ENCODE measurements around the gene ARHGEF4.

ARHGEF4 gene

DNA sequence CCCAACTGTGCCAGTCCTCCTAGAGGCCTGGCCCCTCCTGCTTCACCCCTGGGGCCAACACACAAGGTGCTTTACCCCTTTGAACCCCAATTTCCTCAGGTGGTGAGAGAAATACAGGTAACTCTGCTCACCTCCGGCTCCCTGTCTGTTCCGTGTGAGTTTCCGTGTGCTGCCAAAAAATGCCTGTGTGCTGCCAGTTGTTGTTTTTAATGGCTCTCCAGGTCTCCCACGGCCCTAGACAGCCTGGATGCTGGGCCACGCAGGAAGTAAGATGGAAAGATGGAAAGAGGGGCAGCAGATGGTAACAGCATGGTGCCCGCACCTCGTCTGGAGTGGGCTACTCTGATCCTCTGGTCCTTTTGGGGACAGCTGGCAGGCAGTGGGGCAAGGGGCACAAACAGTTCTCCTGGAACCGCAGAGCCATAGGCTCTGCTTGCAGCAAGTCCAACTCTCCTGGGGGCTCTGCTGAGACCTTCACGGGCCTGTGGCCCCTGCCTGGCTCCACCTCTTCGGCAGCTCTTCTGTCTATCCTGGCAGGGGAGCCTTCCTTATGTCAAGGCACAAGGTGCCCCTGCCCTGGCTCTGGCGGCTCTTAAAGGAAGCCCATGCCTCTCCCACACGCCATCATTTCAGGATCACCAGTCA lies 4.3 kb upstream of the ARHGEF4 start:
- H3K79me2 ChIP-seq (ENCODE audit: low read length), result no peaks in the 10 kb centered on the region
- H3K27ac ChIP-seq (ENCODE audit: low read length), result no peak overlapping the region
- H3K9me2 ChIP-seq (replicated peaks; ENCODE audit: insufficient read depth, low read length), result no peaks in the 10 kb centered on the region
- no peak overlapping the region for H3K9ac ChIP-seq (ENCODE audit: low read length)
- H3K4me2 ChIP-seq (ENCODE audit: low read depth, low read length), result no peak overlapping the region
- H4K20me1 ChIP-seq (ENCODE audit: insufficient read depth, low read length), result no peaks in the 10 kb centered on the region
- TF ChIP-seq EZH2phosphoT487 (IDR thresholded peaks at IDR 0.05; ENCODE audit: low read length) (no peak), EZH2 (optimal IDR thresholded peaks at IDR 0.05; ENCODE audit: low read depth, low read length) (no peak)
- TF ChIP-seq, protein P1, sequence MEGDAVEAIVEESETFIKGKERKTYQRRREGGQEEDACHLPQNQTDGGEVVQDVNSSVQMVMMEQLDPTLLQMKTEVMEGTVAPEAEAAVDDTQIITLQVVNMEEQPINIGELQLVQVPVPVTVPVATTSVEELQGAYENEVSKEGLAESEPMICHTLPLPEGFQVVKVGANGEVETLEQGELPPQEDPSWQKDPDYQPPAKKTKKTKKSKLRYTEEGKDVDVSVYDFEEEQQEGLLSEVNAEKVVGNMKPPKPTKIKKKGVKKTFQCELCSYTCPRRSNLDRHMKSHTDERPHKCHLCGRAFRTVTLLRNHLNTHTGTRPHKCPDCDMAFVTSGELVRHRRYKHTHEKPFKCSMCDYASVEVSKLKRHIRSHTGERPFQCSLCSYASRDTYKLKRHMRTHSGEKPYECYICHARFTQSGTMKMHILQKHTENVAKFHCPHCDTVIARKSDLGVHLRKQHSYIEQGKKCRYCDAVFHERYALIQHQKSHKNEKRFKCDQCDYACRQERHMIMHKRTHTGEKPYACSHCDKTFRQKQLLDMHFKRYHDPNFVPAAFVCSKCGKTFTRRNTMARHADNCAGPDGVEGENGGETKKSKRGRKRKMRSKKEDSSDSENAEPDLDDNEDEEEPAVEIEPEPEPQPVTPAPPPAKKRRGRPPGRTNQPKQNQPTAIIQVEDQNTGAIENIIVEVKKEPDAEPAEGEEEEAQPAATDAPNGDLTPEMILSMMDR (IDR thresholded peaks at IDR 0.05; ENCODE audit: low read length), result no peak
- H3K9me3 ChIP-seq (replicated peaks; ENCODE audit: insufficient read depth, low read length), result no peaks in the 10 kb centered on the region
- H3K27me3 ChIP-seq (replicated peaks; ENCODE audit: insufficient read depth, low read length), result no peaks in the 10 kb centered on the region; the same call in 1 of the 2 replicates
- H3K4me3 ChIP-seq (ENCODE audit: low read length), result no peak overlapping the region
- no peaks in the 10 kb centered on the region for H3F3A ChIP-seq (ENCODE audit: insufficient read depth, low read length)
- no peaks in the 10 kb centered on the region for H3K4me1 ChIP-seq (ENCODE audit: low read length)
- H3K36me3 ChIP-seq (replicated peaks; ENCODE audit: insufficient read depth, low read length), result no peaks in the 10 kb centered on the region
- no peak for DNase-seq
- no peak overlapping the region for H2AFZ ChIP-seq (ENCODE audit: low read length)

DNA sequence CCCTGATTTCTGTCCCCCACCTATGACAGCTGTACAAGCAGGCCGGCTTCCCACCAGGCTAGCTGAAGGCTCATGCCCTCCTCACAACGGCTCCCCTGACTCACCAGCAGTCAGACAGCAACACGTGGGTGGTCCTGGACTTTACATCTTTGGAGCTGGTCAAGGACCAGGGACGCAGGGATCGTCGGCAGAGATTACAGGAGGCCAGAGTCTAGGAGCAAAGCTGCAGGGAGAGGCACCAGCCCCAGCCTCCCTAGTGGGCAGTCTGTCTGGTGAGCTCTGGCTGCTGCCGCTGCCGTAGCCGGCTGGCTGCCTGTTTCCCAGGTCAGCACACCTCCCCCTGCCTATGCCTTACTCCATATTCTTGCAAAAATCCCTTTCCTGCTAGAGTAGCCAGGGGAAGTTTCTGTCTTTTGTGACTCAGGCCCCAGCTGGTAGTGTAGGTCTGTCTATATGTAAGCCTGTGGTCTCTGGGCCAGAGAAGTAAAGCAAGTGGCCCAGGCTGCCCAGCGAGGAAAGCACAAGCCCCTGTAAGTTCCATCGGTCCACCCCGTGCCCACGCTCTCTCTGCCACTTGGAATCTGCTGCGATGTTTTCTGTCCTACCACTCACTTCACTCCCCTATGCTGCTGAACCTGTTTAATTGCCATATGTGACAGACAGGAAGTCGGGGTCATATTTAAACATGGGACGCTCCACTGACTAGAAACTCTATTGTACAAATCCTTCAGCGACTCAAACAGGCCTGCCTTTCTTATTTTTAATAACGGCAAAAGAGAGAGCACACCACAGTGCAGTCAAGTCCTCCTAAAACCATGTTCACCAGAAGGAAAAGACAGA lies 2.4 kb upstream of the ARHGEF4 start:
- Histone ChIP-seq H3F3A (ENCODE audit: insufficient read depth, low read length) (no peaks in the 10 kb centered on the region), H3K4me3 (ENCODE audit: low read length) (no peak overlapping the region), H3K4me1 (ENCODE audit: low read length) (no peaks in the 10 kb centered on the region), H3K9ac (ENCODE audit: low read length) (no peak overlapping the region), H3K9me3 (replicated peaks; ENCODE audit: insufficient read depth, low read length) (no peaks in the 10 kb centered on the region), H3K79me2 (ENCODE audit: low read length) (no peaks in the 10 kb centered on the region), H3K27me3 (replicated peaks; ENCODE audit: insufficient read depth, low read length) (no peaks in the 10 kb centered on the region; the same call in 1 of the 2 replicates), H4K20me1 (ENCODE audit: insufficient read depth, low read length) (no peaks in the 10 kb centered on the region), H3K36me3 (replicated peaks; ENCODE audit: insufficient read depth, low read length) (no peaks in the 10 kb centered on the region), H3K27ac (ENCODE audit: low read length) (no peak overlapping the region), H3K4me2 (ENCODE audit: low read depth, low read length) (no peak overlapping the region), H3K9me2 (replicated peaks; ENCODE audit: insufficient read depth, low read length) (no peaks in the 10 kb centered on the region), H2AFZ (ENCODE audit: low read length) (no peak overlapping the region)
- DNase-seq, result no peak
- TF ChIP-seq EZH2phosphoT487 (IDR thresholded peaks at IDR 0.05; ENCODE audit: low read length), result no peak

DNA sequence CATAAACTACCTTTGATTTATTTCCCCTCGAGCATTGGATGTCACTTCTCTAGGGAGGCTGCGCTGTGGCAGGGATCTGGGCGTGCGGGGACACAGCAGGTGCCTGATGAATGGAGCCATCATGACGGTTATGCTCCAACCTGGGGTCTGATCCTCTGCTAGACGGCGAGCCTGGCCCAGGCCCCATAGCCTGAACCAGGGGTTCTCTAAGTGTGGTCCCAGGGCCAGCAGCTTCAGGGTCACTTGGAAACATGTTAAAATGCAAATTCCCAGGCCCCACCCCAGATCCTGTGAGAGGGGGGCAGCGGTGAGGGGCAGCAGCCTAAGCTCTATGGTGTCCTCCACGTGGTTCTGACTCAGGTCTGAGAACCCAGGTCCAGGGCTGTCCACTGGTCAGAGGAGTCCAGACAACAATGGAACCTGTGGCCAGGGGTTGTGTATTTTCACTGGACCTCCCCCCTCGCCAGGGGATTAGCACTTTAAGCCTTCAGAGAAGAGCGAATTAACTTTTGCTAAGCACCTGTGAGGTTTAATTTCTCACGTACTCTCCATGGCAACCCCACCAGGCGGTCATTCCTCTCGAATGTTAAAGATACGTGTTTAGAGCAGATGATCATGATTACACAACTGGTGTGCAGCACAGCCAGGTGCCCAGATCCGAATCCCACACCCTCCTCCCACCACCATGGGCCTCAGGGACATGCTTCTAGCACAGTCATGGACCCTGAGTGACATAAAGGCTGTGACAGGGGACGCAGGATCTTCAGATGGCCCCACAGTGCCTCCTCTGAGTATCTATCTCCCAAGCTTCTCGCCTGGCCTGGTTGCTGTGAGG lies 1.6 kb upstream of the ARHGEF4 start:
- Histone ChIP-seq H3F3A (ENCODE audit: insufficient read depth, low read length) (no peaks in the 10 kb centered on the region), H3K4me2 (ENCODE audit: low read depth, low read length) (no peak overlapping the region), H3K9ac (ENCODE audit: low read length) (no peak overlapping the region), H3K36me3 (replicated peaks; ENCODE audit: insufficient read depth, low read length) (no peaks in the 10 kb centered on the region), H3K9me3 (replicated peaks; ENCODE audit: insufficient read depth, low read length) (no peaks in the 10 kb centered on the region), H2AFZ (ENCODE audit: low read length) (no peak overlapping the region), H3K79me2 (ENCODE audit: low read length) (no peaks in the 10 kb centered on the region), H3K27me3 (replicated peaks; ENCODE audit: insufficient read depth, low read length) (no peaks in the 10 kb centered on the region; the same call in 1 of the 2 replicates), H3K4me3 (ENCODE audit: low read length) (no peak overlapping the region), H3K9me2 (replicated peaks; ENCODE audit: insufficient read depth, low read length) (no peaks in the 10 kb centered on the region), H3K27ac (ENCODE audit: low read length) (no peak overlapping the region), H3K4me1 (ENCODE audit: low read length) (no peaks in the 10 kb centered on the region), H4K20me1 (ENCODE audit: insufficient read depth, low read length) (no peaks in the 10 kb centered on the region)
- no peak for DNase-seq
- TF ChIP-seq, protein P1 (IDR thresholded peaks at IDR 0.05; ENCODE audit: low read length), result no peak
- TF ChIP-seq EZH2 (optimal IDR thresholded peaks at IDR 0.05; ENCODE audit: low read depth, low read length) (no peak), EZH2phosphoT487 (IDR thresholded peaks at IDR 0.05; ENCODE audit: low read length) (no peak)
